ENCODE measurements around the gene THSD4.

DNA sequence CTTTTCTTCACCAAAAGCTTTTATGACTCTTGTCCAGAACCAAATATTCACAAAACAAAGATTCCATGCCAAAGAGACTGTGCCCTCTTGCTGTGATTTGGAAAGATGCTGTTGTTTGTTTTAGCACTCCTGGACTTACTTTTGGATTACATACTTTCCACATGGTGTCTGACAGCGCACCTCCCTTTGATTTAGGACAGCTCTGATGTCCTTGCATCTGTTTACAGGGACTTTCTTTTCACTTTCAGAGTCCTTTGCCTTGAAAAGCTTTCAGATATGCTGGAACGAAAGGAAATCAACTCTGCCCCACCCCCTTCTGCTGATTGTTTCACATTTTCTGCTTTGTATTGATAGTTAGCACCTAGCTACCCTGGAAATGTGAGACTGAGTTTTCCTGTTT lies 562.1 kb downstream of the THSD4 start:
- TF ChIP-seq, protein P1, sequence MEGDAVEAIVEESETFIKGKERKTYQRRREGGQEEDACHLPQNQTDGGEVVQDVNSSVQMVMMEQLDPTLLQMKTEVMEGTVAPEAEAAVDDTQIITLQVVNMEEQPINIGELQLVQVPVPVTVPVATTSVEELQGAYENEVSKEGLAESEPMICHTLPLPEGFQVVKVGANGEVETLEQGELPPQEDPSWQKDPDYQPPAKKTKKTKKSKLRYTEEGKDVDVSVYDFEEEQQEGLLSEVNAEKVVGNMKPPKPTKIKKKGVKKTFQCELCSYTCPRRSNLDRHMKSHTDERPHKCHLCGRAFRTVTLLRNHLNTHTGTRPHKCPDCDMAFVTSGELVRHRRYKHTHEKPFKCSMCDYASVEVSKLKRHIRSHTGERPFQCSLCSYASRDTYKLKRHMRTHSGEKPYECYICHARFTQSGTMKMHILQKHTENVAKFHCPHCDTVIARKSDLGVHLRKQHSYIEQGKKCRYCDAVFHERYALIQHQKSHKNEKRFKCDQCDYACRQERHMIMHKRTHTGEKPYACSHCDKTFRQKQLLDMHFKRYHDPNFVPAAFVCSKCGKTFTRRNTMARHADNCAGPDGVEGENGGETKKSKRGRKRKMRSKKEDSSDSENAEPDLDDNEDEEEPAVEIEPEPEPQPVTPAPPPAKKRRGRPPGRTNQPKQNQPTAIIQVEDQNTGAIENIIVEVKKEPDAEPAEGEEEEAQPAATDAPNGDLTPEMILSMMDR (IDR thresholded peaks at IDR 0.05; ENCODE audit: low read depth, low read length): no peak
- TF ChIP-seq EZH2phosphoT487 (IDR thresholded peaks at IDR 0.05; ENCODE audit: low read depth): no peak

Data from OCI-LY3 (cell line).